Left renal cortex interstitium (tissue), 4 donors: Measurements from ENCODE around the gene PAFAH1B2. TPM values are rescaled to one million over a fixed set of nuclear protein-coding genes. Genes with fewer than 3 reads are reported as not detected.

Source experiments
- DNase-seq, 4 donors: peaks; one replicate each; pipeline ENCODE4 v3.0.0-alpha.2; 2013; ENCODE audit warnings: low read depth in 4 of 4, low spot score in 2 of 4, missing footprints in 1 of 4
- polyA plus RNA-seq, 4 donors: library from polyadenylated mRNA; unstranded; fragments of 120-200 nt; gene quantifications; one replicate each; pipeline ENCODE4 v1.2.1, GENCODE V29; 2013; ENCODE audit not compliant: insufficient read length in 4 of 4

Gene PAFAH1B2
- polyA plus RNA-seq, 4 donors, result 71.3 to 77.8 (median 73.8) TPM

GRCh38 chr11:117219001-117219400, 74.9 kb downstream of the PAFAH1B2 start:
- no peak for DNase-seq

- no peak for DNase-seq
Observed at GRCh38 chr11:117219455-117219854, 75.4 kb downstream of the PAFAH1B2 start.

GRCh38 chr11:117219995-117220394, 75.9 kb downstream of the PAFAH1B2 start:
- DNase-seq, result no peak

- DNase-seq, result no peak
Observed at GRCh38 chr11:117220568-117220967, 76.5 kb downstream of the PAFAH1B2 start.

GRCh38 chr11:117220999-117221774, 77.1 kb downstream of the PAFAH1B2 start:
- no peak for DNase-seq

GRCh38 chr11:117221775-117222517, 77.9 kb downstream of the PAFAH1B2 start:
- no peak for DNase-seq

GRCh38 chr11:117222991-117223740, 79.1 kb downstream of the PAFAH1B2 start:
- no peak for DNase-seq

- no peak for DNase-seq
Observed at GRCh38 chr11:117223741-117224689, 79.9 kb downstream of the PAFAH1B2 start.

- no peak for DNase-seq
Observed at GRCh38 chr11:117225553-117226170, 81.6 kb downstream of the PAFAH1B2 start.

Other genes with a start within 250 kb of the PAFAH1B2 start
- gene SIK3, start 45.9 kb upstream of the PAFAH1B2 start, polyA plus RNA-seq, result 10 to 100 TPM; 26.1 to 50.9 (median 35.8) TPM
- 10 to 100 TPM; 36.9 to 56.2 (median 44.1) TPM for gene SIDT2, start 34.5 kb downstream of the PAFAH1B2 start, polyA plus RNA-seq
- 100 to 1,000 TPM; 133 to 170 (median 142) TPM for gene TAGLN, start 55.1 kb downstream of the PAFAH1B2 start, polyA plus RNA-seq
- 10 to 100 TPM; 18.5 to 40.5 (median 29.3) TPM for gene PCSK7, start 87.8 kb downstream of the PAFAH1B2 start, polyA plus RNA-seq
- gene RNF214, start 88.4 kb downstream of the PAFAH1B2 start, polyA plus RNA-seq, result 10 to 100 TPM; 24.5 to 36.7 (median 32.9) TPM
- gene BACE1-AS, start 147.1 kb downstream of the PAFAH1B2 start, polyA plus RNA-seq, result 10 to 100 TPM; 13.9 to 26.6 (median 19.2) TPM
- 10 to 100 TPM; 52.1 to 64.7 (median 59.3) TPM for gene BACE1, start 172.0 kb downstream of the PAFAH1B2 start, polyA plus RNA-seq
- gene CEP164, start 183.6 kb downstream of the PAFAH1B2 start, polyA plus RNA-seq, result 10 to 100 TPM; 18.1 to 43.4 (median 31.2) TPM